GM23338 (cell line): Measurements from ENCODE around the gene NUBP1. TPM values are rescaled to one million over a fixed set of nuclear protein-coding genes. Genes with fewer than 3 reads are reported as not detected.

Experiments
- ATAC-seq: fragments of 200-7000 bp; cut with Tn5 transposase; 3 replicates; pipeline ENCODE4 v1.9.1; 2020
- DNase-seq: peaks from one replicate; pipeline ENCODE4 v3.0.0-alpha.2; 2015; ENCODE audit warnings: low spot score
- H2AFZ ChIP-seq: fragments of 200-600 bp; sonication (generic); 2 replicates; pipeline ENCODE4 v1.8.0; 2016; ENCODE audit warnings: antibody characterized with exemption, mild to moderate bottlenecking, moderate library complexity
- H3F3A ChIP-seq: fragments of 200-600 bp; sonication (generic); replicated peaks from 2 replicates; pipeline ENCODE4 v1.8.0; 2017; ENCODE audit warnings: antibody characterized with exemption, mixed run types, low read depth
- H3K27ac ChIP-seq: fragments of 200-600 bp; sonication (generic); 2 replicates; pipeline ENCODE4 v1.6.1; 2016; ENCODE audit warnings: low read depth
- H3K27me3 ChIP-seq: fragments of 200-600 bp; sonication (generic); 2 replicates; pipeline ENCODE4 v1.8.0; 2016; ENCODE audit warnings: mild to moderate bottlenecking, mixed run types, moderate library complexity; ENCODE audit not compliant: insufficient read depth
- H3K36me3 ChIP-seq: fragments of 200-600 bp; sonication (generic); 2 replicates; pipeline ENCODE4 v1.8.0; 2016; ENCODE audit warnings: mild to moderate bottlenecking; ENCODE audit not compliant: insufficient read depth
- H3K4me1 ChIP-seq: fragments of 200-600 bp; sonication (generic); 2 replicates; pipeline ENCODE4 v1.8.0; 2016; ENCODE audit warnings: mild to moderate bottlenecking, moderate library complexity; ENCODE audit not compliant: insufficient read depth
- H3K4me2 ChIP-seq: fragments of 200-600 bp; sonication (generic); 2 replicates; pipeline ENCODE4 v1.7.1; 2017; ENCODE audit warnings: mixed run types
- H3K4me3 ChIP-seq: fragments of 200-600 bp; sonication (generic); 2 replicates; pipeline ENCODE4 v1.6.1; 2016; ENCODE audit warnings: mixed run types
- H3K79me2 ChIP-seq: fragments of 200-600 bp; sonication (generic); replicated peaks from 2 replicates; pipeline ENCODE4 v1.8.0; 2017; ENCODE audit warnings: mild to moderate bottlenecking; ENCODE audit not compliant: insufficient read depth
- H3K9me2 ChIP-seq: fragments of 200-600 bp; sonication (generic); 2 replicates; pipeline ENCODE4 v1.8.0; 2017; ENCODE audit not compliant: insufficient read depth
- H4K20me1 ChIP-seq: fragments of 200-600 bp; sonication (generic); replicated peaks from 2 replicates; pipeline ENCODE4 v1.8.0; 2017; ENCODE audit warnings: mild to moderate bottlenecking; ENCODE audit not compliant: insufficient read depth
- H3K27ac Mint-ChIP-seq: 2 replicates; pipeline ENCODE4 v1.8.0; 2020; ENCODE audit warnings: inconsistent platforms, mild to moderate bottlenecking, moderate library complexity, mixed read lengths
- H3K27me3 Mint-ChIP-seq: 3 replicates; pipeline ENCODE4 v1.8.0; 2022; ENCODE audit warnings: low read depth, mild to moderate bottlenecking, moderate library complexity, mixed read lengths, inconsistent platforms; ENCODE audit not compliant: insufficient read depth, poor library complexity
- H3K36me3 Mint-ChIP-seq: 3 replicates; pipeline ENCODE4 v1.8.0; 2021; ENCODE audit warnings: low read depth, mild to moderate bottlenecking, inconsistent platforms, moderate library complexity, mixed read lengths
- H3K4me1 Mint-ChIP-seq: 3 replicates; pipeline ENCODE4 v1.8.0; 2020; ENCODE audit warnings: mild to moderate bottlenecking, inconsistent platforms, mixed read lengths
- H3K4me3 Mint-ChIP-seq: 3 replicates; pipeline ENCODE4 v1.8.0; 2021; ENCODE audit warnings: moderate library complexity, mild to moderate bottlenecking, inconsistent platforms, mixed read lengths
- H3K9me3 Mint-ChIP-seq: 3 replicates; pipeline ENCODE4 v1.8.0; 2020; ENCODE audit warnings: moderate library complexity, mild to moderate bottlenecking, inconsistent platforms, mixed read lengths
- CREB1 ChIP-seq: fragments of 250-450 bp; sonication (Bioruptor Pico); IDR thresholded peaks from 2 replicates; pipeline ENCODE4 v1.5.0; 2020; ENCODE audit warnings: low read depth, mild to moderate bottlenecking, moderate library complexity
- ETS1 ChIP-seq: IDR thresholded peaks from 2 replicates; pipeline ENCODE4 v1.6.1; 2016; ENCODE audit warnings: antibody characterized with exemption
- EZH2 ChIP-seq: fragments of 200-600 bp; sonication (generic); IDR thresholded peaks from one replicate; pipeline ENCODE4 v1.8.0; 2017; ENCODE audit warnings: antibody characterized with exemption, mild to moderate bottlenecking, low read depth; ENCODE audit not compliant: unreplicated experiment
- EZH2phosphoT487 ChIP-seq: fragments of 200-600 bp; sonication (generic); IDR thresholded peaks from one replicate; pipeline ENCODE4 v1.8.1; 2018; ENCODE audit warnings: antibody characterized with exemption; ENCODE audit not compliant: unreplicated experiment
- JUNB ChIP-seq: IDR thresholded peaks from one replicate; pipeline ENCODE4 v1.6.1; 2016; ENCODE audit warnings: antibody characterized with exemption; ENCODE audit not compliant: unreplicated experiment
- NANOG ChIP-seq: IDR thresholded peaks from 2 replicates; pipeline ENCODE4 v1.6.1; 2016; ENCODE audit warnings: antibody characterized with exemption, borderline replicate concordance
- ZNF331 ChIP-seq: fragments of 250-450 bp; sonication (Bioruptor Pico); IDR thresholded peaks from 2 replicates; pipeline ENCODE4 v1.5.0; 2020; ENCODE audit warnings: low read depth, mild to moderate bottlenecking, moderate library complexity
- polyA plus RNA-seq: library from polyadenylated mRNA; unstranded; fragments of >200 nt; fragmentation: Nextera tagmentation; extraction: Ambion mirVana; gene quantifications from 2 replicates; pipeline ENCODE4 v1.2.1, GENCODE V29; 2016
- total RNA-seq: library from RNA; depleted of rRNA; stranded (reverse); fragments of >200 nt; shearing (Covaris generic); gene quantifications from 2 replicates; pipeline ENCODE4 v1.2.3, GENCODE V29; 2014
- TF ChIP-seq, protein P1 (sequence below), 2 experiments: fragments of 200-600 bp in 1 of 2; sonication (generic) in 1 of 2; conservative IDR thresholded peaks; 2 replicates each; pipeline versions ENCODE4 v1.5.1 to v1.6.1; 2016 to 2017; ENCODE audit warnings: antibody characterized with exemption in 2 of 2, low read depth in 2 of 2, mild to moderate bottlenecking in 2 of 2, moderate library complexity in 1 of 2

The NUBP1 gene
- total and polyA plus RNA-seq, 2 experiments from 2014 or later = 22.8 to 41.2 TPM

- H3K4me1 Mint-ChIP-seq = no peaks in the 10 kb centered on the region; the same call in 2 of the 3 replicates
Measured at GRCh38 chr16:10693889-10694288, 49.8 kb upstream of the NUBP1 start.

GRCh38 chr16:10694306-10694705, 49.3 kb upstream of the NUBP1 start:
- no peak for ATAC-seq
- Mint-ChIP-seq H3K27ac (no peak overlapping the region), H3K27me3 (no peaks in the 10 kb centered on the region), H3K4me1 (no peaks in the 10 kb centered on the region; the same call in 2 of the 3 replicates), H3K9me3 (peaks cover 11% of the 10 kb centered on the region; the same call in 2 of the 3 replicates), H3K4me3 (no peak overlapping the region), H3K36me3 (no peaks in the 10 kb centered on the region; the same call in 2 of the 3 replicates)
- H3K4me3 ChIP-seq = no peak overlapping the region
- H3K27ac ChIP-seq = no peak overlapping the region
- DNase-seq = no peak
- TF ChIP-seq ETS1 (no peak), CREB1 (CRISPR knock-in tag) (no peak), NANOG (no peak), EZH2 (no peak), JUNB (no peak)
- TF ChIP-seq, protein P1, sequence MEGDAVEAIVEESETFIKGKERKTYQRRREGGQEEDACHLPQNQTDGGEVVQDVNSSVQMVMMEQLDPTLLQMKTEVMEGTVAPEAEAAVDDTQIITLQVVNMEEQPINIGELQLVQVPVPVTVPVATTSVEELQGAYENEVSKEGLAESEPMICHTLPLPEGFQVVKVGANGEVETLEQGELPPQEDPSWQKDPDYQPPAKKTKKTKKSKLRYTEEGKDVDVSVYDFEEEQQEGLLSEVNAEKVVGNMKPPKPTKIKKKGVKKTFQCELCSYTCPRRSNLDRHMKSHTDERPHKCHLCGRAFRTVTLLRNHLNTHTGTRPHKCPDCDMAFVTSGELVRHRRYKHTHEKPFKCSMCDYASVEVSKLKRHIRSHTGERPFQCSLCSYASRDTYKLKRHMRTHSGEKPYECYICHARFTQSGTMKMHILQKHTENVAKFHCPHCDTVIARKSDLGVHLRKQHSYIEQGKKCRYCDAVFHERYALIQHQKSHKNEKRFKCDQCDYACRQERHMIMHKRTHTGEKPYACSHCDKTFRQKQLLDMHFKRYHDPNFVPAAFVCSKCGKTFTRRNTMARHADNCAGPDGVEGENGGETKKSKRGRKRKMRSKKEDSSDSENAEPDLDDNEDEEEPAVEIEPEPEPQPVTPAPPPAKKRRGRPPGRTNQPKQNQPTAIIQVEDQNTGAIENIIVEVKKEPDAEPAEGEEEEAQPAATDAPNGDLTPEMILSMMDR (conservative IDR thresholded peaks at IDR 0.05; ENCODE audit: low read depth in 2 of 2) = no peak
- no peaks in the 10 kb centered on the region for H4K20me1 ChIP-seq
- no peaks in the 10 kb centered on the region for H3K27me3 ChIP-seq
- no peak overlapping the region for H3K4me2 ChIP-seq
- H3K9me2 ChIP-seq = no peaks in the 10 kb centered on the region; the same call in 1 of the 2 replicates
- H3K4me1 ChIP-seq = no peaks in the 10 kb centered on the region
- no peaks in the 10 kb centered on the region for H3K36me3 ChIP-seq
- H3K79me2 ChIP-seq = no peaks in the 10 kb centered on the region
- no peaks in the 10 kb centered on the region for H3F3A ChIP-seq
- H2AFZ ChIP-seq = no peak overlapping the region

More at GRCh38 chr16:10693889-10694288, 49.8 kb upstream of the NUBP1 start:
- peaks cover 11% of the 10 kb centered on the region; the same call in 2 of the 3 replicates for H3K9me3 Mint-ChIP-seq
- DNase-seq = no peak
- Histone ChIP-seq H4K20me1 (no peaks in the 10 kb centered on the region), H3K9me2 (no peaks in the 10 kb centered on the region; the same call in 1 of the 2 replicates), H3K27ac (no peak overlapping the region), H3K4me3 (no peak overlapping the region), H3F3A (no peaks in the 10 kb centered on the region), H3K4me2 (no peak overlapping the region), H3K79me2 (no peaks in the 10 kb centered on the region), H2AFZ (no peak overlapping the region), H3K36me3 (no peaks in the 10 kb centered on the region), H3K4me1 (no peaks in the 10 kb centered on the region), H3K27me3 (no peaks in the 10 kb centered on the region)
- no peaks in the 10 kb centered on the region; the same call in 2 of the 3 replicates for H3K36me3 Mint-ChIP-seq
- no peak overlapping the region for H3K4me3 Mint-ChIP-seq
- ATAC-seq = no peak
- peaks cover 3% of the 10 kb centered on the region for H3K27me3 Mint-ChIP-seq
- H3K27ac Mint-ChIP-seq = no peak overlapping the region
- TF ChIP-seq EZH2phosphoT487 = no peak
- TF ChIP-seq CREB1 (CRISPR knock-in tag) = no peak
- no peak for TF ChIP-seq ZNF331 (CRISPR knock-in tag)
